Stimulated activated CD8-positive, alpha-beta memory T cell treated with anti-CD3 and anti-CD28 coated beads, Interleukin-15, amount 100 ng/mL, for 4 hours (primary cell): Measurements from ENCODE around the gene PHF2.

Experiments
- DNase-seq, 2 donors: peaks; one replicate each; pipeline ENCODE4 v3.0.0-alpha.2; 2020; ENCODE audit warnings: low read depth in 2 of 2

The PHF2 gene

DNA sequence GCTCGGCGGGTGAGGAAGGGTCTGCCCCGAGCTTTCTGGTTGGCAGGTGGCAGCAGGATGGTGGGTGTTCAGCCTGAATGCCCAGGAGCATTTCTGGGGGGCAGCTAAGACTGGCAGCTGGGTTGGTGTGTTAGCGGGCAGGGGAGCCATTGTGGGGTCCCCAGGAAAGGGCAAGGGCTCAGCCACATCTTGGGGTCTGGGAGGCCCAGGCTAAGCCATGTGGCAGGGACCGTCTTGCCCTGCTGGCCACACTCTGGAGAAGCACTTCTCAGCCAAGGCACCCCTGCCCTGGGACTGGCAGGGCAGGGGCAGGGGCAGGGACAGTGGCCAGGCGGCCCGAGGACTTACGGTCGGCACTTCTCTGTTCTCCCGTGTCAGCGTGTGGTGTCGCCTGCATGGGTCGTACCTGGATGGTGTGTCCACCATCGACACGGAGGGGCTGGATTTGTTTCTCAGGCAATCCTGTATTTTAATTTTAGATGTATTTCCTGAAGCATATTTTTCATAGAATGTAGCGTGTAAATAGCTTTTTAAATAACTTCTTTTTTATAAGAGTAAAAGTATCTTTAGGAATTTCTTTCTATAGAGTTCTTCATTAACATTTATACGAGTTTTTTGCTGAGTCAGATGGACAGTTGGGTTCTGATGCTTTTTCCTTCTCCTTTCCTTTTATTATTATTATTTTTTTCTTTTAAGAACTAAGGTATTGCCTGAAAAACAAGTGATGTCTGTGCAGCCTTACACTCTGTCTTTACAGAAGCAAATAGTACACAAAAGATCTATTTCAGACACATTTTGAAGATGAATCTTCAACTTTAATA lies 102.0 kb downstream of the PHF2 start:
- no peak for DNase-seq

- DNase-seq = no peak
Measured at GRCh38 chr9:93679536-93680442, 103.4 kb downstream of the PHF2 start.

DNA sequence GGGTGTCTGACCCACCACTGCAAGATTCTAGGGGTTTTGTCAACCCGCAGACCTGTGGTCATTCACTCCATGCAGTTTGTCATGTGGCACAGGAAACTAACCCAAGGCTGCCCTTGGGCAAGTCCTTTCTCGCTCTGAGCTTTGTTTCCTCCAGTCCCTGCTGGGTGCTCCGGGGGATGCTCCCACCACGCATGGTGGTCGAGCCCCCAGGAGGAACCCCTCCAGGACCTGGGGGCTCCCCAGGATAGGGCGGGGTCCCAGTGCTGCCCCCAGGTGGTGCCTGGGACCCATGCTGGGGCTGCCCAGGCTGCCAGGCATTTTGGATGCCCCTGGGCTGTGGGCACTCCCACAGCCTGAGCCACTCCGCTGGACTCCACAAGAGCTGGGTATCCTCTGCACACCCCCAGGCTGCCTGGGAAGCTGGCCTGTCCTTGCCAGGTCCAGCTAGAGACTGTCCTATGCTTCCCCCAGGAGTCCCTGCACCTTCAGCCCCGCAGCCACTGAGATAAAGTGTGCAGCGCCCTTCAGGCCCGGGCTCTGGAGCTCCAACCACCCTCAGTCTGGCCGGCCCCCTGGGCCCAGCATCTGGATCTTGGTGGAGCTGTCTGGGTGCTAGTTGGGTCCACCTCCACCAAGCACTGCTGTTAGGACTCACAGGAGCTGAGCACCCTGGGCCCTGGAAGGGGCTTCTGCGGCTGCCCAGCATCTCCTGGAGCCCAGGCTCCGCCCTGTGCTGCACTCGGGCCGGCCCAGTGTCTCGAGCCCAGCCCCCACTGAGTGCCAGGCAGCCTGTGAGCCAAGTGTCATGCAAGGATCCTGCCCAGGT lies 104.3 kb downstream of the PHF2 start:
- DNase-seq = no peak

DNA sequence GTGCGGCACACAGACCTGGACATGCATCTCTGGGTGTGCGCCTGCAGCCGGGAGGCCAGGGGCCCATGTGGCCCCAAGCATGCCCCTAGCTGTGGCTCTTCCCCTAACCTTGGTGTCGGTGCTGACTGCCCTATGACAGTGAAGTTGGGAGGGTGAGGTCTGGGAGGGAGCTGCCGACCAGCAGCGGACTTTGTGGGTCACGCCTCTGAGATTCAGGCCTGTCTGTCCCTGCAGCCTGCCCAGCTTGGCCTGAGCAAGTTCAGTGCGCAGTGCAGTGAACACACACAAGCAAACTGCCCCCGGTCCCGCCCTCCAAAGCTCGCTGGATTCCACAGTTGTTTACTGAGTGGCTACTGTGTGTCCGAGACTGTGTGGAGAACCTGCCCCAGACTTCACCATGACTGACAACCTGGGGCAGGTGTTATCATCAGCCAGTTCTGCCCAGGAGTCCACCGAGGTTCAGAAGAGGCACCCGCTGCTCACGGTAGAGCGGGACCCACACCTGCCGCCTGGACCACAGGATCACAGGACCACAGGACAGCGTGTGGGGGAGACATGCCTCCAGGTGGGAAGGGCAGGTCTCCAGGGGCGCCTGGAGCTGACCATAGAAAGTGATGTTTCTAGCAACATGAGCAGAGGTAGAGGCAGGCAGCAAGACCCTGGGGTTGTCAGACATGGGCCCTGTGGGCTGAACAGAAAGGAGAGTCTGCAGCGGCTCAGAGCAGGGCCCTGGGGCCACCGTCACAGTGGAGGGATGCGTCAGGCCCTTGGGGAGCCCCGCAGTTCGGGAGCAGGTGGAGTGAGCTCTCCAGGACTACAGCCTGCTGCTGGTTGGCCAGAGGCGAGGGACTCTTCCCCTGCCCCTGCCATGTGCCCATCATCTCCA lies 105.1 kb downstream of the PHF2 start:
- no peak for DNase-seq

DNA sequence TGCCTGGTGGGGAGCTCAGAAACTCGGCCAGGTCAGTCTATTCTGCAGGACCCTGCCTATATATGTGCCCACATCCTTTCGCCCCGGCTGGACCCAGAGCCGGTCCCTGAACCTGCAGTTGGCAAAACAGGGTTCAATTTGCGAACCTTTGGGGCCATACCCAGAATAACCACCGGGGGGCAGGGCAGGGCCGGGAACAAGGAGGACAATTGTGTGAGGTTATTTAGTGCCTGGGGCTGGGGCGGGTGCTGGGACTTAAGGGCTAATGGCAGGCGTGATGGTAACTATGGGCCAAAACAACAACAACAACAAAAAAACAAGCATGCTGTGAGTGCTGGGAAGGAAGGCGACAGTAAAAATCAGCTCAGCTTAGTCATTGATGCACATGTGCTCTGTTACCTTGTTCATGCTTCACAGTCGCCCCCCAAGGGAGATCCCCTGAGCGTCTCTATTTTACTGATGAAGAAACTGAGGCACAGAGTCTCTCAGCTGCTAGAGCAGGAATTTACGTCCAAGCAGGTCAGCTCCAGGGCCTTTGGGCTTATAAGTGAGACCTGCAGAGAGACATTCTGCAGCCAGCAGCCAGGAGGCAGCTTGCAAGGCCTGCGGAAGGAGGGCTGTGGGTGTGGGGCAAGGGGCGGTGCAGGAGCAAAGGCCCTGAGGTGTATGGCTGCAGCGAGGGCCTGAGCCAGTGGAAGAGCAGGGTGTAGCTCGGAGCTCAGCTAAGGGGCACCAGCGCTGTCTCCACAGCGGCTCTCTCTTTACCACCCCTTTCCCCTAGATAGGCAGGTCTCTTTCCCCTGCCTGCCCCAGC lies 106.0 kb downstream of the PHF2 start:
- peak in 1 of 2 donors; percentile 19 for DNase-seq

DNA sequence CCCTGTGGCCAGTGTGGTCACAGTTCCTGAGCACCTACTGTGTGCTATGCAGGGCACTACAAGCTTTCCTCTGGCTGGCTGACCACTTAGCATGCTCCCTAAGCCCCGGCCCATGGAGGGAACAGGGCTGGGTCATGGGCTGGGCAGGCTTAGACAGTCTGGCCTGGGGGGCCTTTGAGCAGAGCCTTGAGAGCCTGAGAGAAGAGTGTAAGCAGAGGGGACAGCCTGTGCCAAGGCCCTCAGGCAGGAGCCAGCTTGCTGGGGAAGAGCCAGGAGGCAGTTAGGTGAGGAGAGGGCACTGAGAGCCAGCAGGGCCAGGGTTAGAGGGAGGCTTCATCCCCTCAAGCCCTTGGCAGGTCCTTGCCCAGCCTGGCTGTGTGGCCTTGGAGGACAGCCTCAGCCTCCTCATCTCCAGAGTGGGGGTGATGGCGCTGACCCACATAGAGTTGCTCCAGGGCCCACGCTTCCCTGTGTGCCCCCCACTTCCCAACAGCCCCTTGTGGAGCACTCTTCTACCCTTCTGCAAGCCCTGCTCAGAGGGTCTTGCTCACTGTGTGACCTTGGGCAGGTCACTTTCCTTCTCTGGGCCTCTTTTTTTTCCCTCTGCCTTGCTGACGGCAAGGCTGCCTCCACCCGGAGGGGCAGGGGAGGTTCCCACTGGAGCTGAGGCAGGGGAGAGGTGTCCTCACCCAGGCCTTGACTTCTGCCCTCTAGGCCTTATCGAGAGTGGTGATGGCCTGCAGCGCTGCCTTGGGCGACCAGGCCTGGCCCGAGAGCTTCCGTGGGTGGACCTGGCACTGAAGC lies 107.1 kb downstream of the PHF2 start:
- no peak for DNase-seq

DNA sequence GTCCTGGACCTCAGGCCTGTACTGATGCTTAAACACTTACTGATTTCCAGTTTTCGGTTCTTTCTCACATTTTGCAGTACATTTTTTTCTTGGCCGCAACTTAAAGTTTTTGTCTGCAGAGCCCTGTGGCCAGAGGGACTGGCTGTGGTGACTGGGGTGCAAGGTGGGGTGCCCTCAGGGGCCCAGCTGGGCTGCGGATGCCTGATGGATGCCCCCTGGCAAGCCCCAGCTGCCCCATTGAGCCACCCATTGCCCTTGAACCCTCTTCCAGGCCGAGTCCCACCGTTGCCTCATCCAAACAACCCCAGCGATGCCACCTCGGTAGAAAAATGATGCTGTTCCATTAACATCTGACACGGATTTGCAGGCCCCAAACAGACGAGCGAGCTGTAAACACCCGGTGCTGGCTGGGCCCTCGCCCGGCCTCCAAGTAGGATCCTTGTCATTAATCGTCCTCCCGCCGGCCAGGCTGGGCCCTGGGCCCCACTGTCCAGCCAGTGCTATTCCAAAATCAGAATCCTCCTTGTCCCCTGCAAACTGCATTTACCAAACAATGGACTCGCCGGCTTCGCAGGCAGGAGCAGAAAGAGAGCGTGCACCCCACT lies 107.9 kb downstream of the PHF2 start:
- no peak for DNase-seq

- DNase-seq = no peak
Measured at GRCh38 chr9:93684806-93685543, 108.6 kb downstream of the PHF2 start.

GRCh38 chr9:93686127-93686879 lies 109.9 kb downstream of the PHF2 start:
- DNase-seq = no peak

- no peak for DNase-seq
Measured at GRCh38 chr9:93686880-93687236, 110.5 kb downstream of the PHF2 start.

DNA sequence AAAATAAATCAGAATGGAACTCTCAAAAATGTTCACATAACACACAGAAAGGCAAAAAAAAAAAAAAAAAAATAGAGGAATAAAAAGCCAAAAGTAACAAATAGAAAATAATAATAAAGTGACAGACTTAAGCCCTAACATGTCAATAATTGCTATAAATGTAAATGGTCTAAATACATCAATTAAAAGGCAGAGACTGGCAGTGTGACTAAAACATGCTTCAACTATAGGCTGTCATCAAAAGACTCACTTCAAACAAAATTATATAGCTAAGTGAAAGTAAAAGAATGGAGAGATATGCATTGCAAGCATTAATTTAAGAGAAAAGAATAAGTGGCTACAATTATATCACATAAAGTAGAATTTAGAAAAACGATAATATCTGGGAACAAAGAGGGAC lies 114.2 kb downstream of the PHF2 start:
- DNase-seq = no peak

DNA sequence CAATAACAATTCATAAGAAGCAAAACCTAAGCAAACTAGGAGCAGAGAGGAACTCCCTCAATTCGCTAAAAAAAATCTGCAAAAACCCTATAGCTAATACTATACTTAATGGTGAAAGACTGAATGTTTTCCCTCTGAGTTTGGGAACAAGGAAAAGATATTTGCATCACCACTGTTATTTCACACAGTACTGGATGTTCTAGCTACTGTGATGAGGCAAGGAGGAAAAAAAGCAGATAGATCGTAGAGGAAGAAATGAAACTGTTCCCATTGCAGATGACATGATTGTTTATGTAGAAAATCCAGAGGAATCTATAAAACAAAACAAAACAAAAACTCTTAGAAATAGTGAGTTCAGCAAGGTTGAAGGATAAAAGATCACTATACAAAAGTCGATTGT lies 116.7 kb downstream of the PHF2 start:
- DNase-seq = no peak

DNA sequence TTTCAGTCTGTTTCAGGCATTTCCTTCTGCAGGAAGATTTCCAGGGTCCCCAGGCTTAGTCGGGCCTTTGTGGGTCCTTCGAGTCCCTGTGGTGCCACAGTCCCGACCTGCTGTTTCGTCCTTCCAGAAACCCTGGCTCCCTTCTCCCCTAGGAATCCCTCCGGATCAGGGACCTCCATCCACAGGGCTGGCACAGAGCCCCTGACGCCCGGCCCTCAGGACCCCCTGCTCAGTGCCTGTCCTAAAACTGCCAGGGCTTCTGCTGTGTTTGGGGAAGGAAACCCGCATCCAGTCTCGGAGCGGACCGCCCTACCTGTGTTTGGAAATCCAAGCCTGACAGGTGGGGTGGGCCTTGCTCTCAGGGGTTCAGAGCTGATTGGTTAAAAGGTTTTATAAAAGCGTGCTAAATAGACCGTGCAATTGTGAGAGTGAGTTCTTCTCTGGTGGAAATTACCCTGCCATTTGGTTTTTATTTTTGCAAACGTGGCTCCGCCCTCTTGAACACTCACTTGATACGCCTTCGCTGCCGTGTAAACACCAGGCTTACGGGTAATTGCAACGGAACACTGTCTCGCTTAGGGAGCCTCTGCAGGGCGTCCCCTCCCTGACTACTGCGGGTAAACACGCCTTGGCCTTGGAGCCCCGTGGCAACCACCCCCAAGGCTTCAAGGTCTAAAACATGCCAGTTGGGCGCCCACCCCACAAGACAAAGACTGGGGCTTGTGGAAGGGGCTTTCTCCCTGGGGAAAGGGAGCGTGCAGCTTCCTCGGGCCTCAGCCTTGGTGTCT lies 121.2 kb downstream of the PHF2 start:
- DNase-seq = no peak

GRCh38 chr9:93698140-93698908 lies 121.9 kb downstream of the PHF2 start:
- no peak for DNase-seq

GRCh38 chr9:93699650-93700049 lies 123.3 kb downstream of the PHF2 start:
- DNase-seq = no peak
